Measurements from ENCODE around the gene MTOR. TPM values are rescaled to one million over a fixed set of nuclear protein-coding genes. Genes with fewer than 3 reads are reported as not detected.
"Not testable (repeated sequence)": the region's sequence is repeated elsewhere in the genome, so short reads cannot be mapped to it uniquely, and the experiment has no call there.

Gene MTOR
- total RNA-seq, 1 experiment from 2014 or later, result 9.6 TPM

GRCh38 chr1:11168731-11169130 lies 93.6 kb downstream of the MTOR start:
- DNase-seq (ENCODE audit: low read depth), result no peak
- in situ Hi-C loops (cut with HindIII; ENCODE audit: low pct_unique_long_range_greater_than_20kb, low sequenced_read_pairs), result no loop called here

- in situ Hi-C loops (cut with HindIII; ENCODE audit: low pct_unique_long_range_greater_than_20kb, low sequenced_read_pairs); DNase-seq (ENCODE audit: low read depth): not testable (repeated sequence)
Observed at GRCh38 chr1:11166744-11167143, 95.6 kb downstream of the MTOR start.

- DNase-seq (ENCODE audit: low read depth); in situ Hi-C loops (cut with HindIII; ENCODE audit: low pct_unique_long_range_greater_than_20kb, low sequenced_read_pairs): not testable (repeated sequence)
Observed at GRCh38 chr1:11162752-11163151, 99.6 kb downstream of the MTOR start.

GRCh38 chr1:11158720-11159321 lies 103.5 kb downstream of the MTOR start:
- DNase-seq (ENCODE audit: low read depth), result peak; percentile 19

GRCh38 chr1:11158291-11158690 lies 104.1 kb downstream of the MTOR start:
- in situ Hi-C loops (cut with HindIII; ENCODE audit: low pct_unique_long_range_greater_than_20kb, low sequenced_read_pairs), result no loop called here
- no peak for DNase-seq (ENCODE audit: low read depth)

More at GRCh38 chr1:11158720-11159321, 103.5 kb downstream of the MTOR start:
- in situ Hi-C loops (cut with HindIII; ENCODE audit: low pct_unique_long_range_greater_than_20kb, low sequenced_read_pairs), result no loop called here

- in situ Hi-C loops (cut with HindIII; ENCODE audit: low pct_unique_long_range_greater_than_20kb, low sequenced_read_pairs), result no loop called here
- no peak for DNase-seq (ENCODE audit: low read depth)
Observed at GRCh38 chr1:11157867-11158266, 104.5 kb downstream of the MTOR start.

- in situ Hi-C loops (cut with HindIII; ENCODE audit: low pct_unique_long_range_greater_than_20kb, low sequenced_read_pairs), result no loop called here
- no peak for DNase-seq (ENCODE audit: low read depth)
Observed at GRCh38 chr1:11157394-11157793, 105.0 kb downstream of the MTOR start.

- no peak for DNase-seq (ENCODE audit: low read depth)
- in situ Hi-C loops (cut with HindIII; ENCODE audit: low pct_unique_long_range_greater_than_20kb, low sequenced_read_pairs), result no loop called here
Observed at GRCh38 chr1:11156963-11157362, 105.4 kb downstream of the MTOR start.

GRCh38 chr1:11156441-11156840 lies 105.9 kb downstream of the MTOR start:
- DNase-seq (ENCODE audit: low read depth), result no peak
- in situ Hi-C loops (cut with HindIII; ENCODE audit: low pct_unique_long_range_greater_than_20kb, low sequenced_read_pairs), result no loop called here

- no peak for DNase-seq (ENCODE audit: low read depth)
- in situ Hi-C loops (cut with HindIII; ENCODE audit: low pct_unique_long_range_greater_than_20kb, low sequenced_read_pairs), result no loop called here
Observed at GRCh38 chr1:11153184-11153583, 109.2 kb downstream of the MTOR start.

GRCh38 chr1:11152755-11153154 lies 109.6 kb downstream of the MTOR start:
- DNase-seq (ENCODE audit: low read depth), result no peak
- in situ Hi-C loops (cut with HindIII; ENCODE audit: low pct_unique_long_range_greater_than_20kb, low sequenced_read_pairs), result no loop called here

- DNase-seq (ENCODE audit: low read depth), result no peak
- in situ Hi-C loops (cut with HindIII; ENCODE audit: low pct_unique_long_range_greater_than_20kb, low sequenced_read_pairs), result no loop called here
Observed at GRCh38 chr1:11151826-11152612, 110.3 kb downstream of the MTOR start.

GRCh38 chr1:11151114-11151513 lies 111.2 kb downstream of the MTOR start:
- in situ Hi-C loops (cut with HindIII; ENCODE audit: low pct_unique_long_range_greater_than_20kb, low sequenced_read_pairs), result no loop called here
- no peak for DNase-seq (ENCODE audit: low read depth)

- DNase-seq (ENCODE audit: low read depth), result no peak
- in situ Hi-C loops (cut with HindIII; ENCODE audit: low pct_unique_long_range_greater_than_20kb, low sequenced_read_pairs), result no loop called here
Observed at GRCh38 chr1:11150326-11150725, 112.0 kb downstream of the MTOR start.

- no peak for DNase-seq (ENCODE audit: low read depth)
- in situ Hi-C loops (cut with HindIII; ENCODE audit: low pct_unique_long_range_greater_than_20kb, low sequenced_read_pairs), result no loop called here
Observed at GRCh38 chr1:11147197-11147770, 115.1 kb downstream of the MTOR start.

GRCh38 chr1:11145741-11146140 lies 116.6 kb downstream of the MTOR start:
- DNase-seq (ENCODE audit: low read depth), result no peak
- in situ Hi-C loops (cut with HindIII; ENCODE audit: low pct_unique_long_range_greater_than_20kb, low sequenced_read_pairs), result no loop called here

- in situ Hi-C loops (cut with HindIII; ENCODE audit: low pct_unique_long_range_greater_than_20kb, low sequenced_read_pairs), result no loop called here
- no peak for DNase-seq (ENCODE audit: low read depth)
Observed at GRCh38 chr1:11144570-11145256, 117.6 kb downstream of the MTOR start.

- in situ Hi-C loops (cut with HindIII; ENCODE audit: low pct_unique_long_range_greater_than_20kb, low sequenced_read_pairs), result no loop called here
- DNase-seq (ENCODE audit: low read depth), result no peak
Observed at GRCh38 chr1:11143907-11144306, 118.4 kb downstream of the MTOR start.

GRCh38 chr1:11143401-11143800 lies 119.0 kb downstream of the MTOR start:
- no peak for DNase-seq (ENCODE audit: low read depth)
- in situ Hi-C loops (cut with HindIII; ENCODE audit: low pct_unique_long_range_greater_than_20kb, low sequenced_read_pairs), result no loop called here
